ENCODE data around the gene GPC6. TPM values are rescaled to one million over a fixed set of nuclear protein-coding genes. Genes with fewer than 3 reads are reported as not detected.

GPC6 gene
- total and polyA plus RNA-seq, 2 donors (not counting 3 experiments of a cell fraction or from before 2014, with no cell fraction given) = 0.01 TPM; not detected in 1

- H3K9me1 ChIP-seq (replicated peaks; ENCODE audit: control insufficient read depth, extremely low read depth, insufficient read depth, low read length) = no peaks in the 10 kb centered on the region
- no peak for DNase-seq (ENCODE audit: low read depth, low spot score)
- no peak for FAIRE-seq
- no peak overlapping the region for H3K27ac ChIP-seq (ENCODE audit: insufficient read depth, low read depth, low read length)
- TF ChIP-seq JUN (IDR thresholded peaks at IDR 0.05; ENCODE audit: borderline replicate concordance, insufficient read depth, insufficient read length, low read depth) (no peak), FOS (IDR thresholded peaks at IDR 0.05; ENCODE audit: borderline replicate concordance, insufficient read depth, low read length) (no peak), POLR2A (IDR thresholded peaks at IDR 0.05; ENCODE audit: low read depth, low read length) (no peak), EZH2 (IDR thresholded peaks at IDR 0.05; ENCODE audit: borderline replicate concordance, low read depth, low read length, severe bottlenecking) (no peak), MYC (IDR thresholded peaks at IDR 0.05; ENCODE audit: low read depth, low read length) (no peak), MAX (IDR thresholded peaks at IDR 0.05; ENCODE audit: insufficient read depth, insufficient read length) (no peak), GATA2 (IDR thresholded peaks at IDR 0.05; ENCODE audit: insufficient read depth, insufficient read length, low read depth, low read length) (no peak), POLR2AphosphoS5 (IDR thresholded peaks at IDR 0.05; ENCODE audit: insufficient read depth, low read depth, low read length) (no peak), CTCF (IDR thresholded peaks at IDR 0.05; ENCODE audit: extremely low read depth in 1 of 2, insufficient read depth in 1 of 2, low read depth in 1 of 2, low read length in 2 of 2) (no peak)
- intact Hi-C loops (cut with micrococcal nuclease) (no loop called here), dilution Hi-C loops (cut with MboI; ENCODE audit: extremely low pct_ligation_motif_present, low sequenced_read_pairs) (no loop called here)
- H3K4me3 ChIP-seq (replicated peaks in 1 of 3; ENCODE audit: insufficient read depth in 1 of 3, low read depth in 1 of 3, low read length in 3 of 3) = no peak overlapping the region
- no peaks in the 10 kb centered on the region for H3K27me3 ChIP-seq (ENCODE audit: control insufficient read depth in 2 of 2, insufficient read depth in 2 of 2, low read length in 2 of 2)
- H2AFZ ChIP-seq (ENCODE audit: low read depth, low read length) = no peak overlapping the region
- no peaks in the 10 kb centered on the region for H3K79me2 ChIP-seq (ENCODE audit: control insufficient read depth, insufficient read depth, low read length)
- H3K4me2 ChIP-seq (ENCODE audit: insufficient read depth, low read length) = no peak overlapping the region
- H3K9ac ChIP-seq (replicated peaks; ENCODE audit: extremely low read depth, insufficient read depth, low read length) = no peak overlapping the region
- CTCF ChIA-PET = no interaction called here
- no TSS peak for BruUV-seq (replicated peaks)
- no peaks in the 10 kb centered on the region for H3K4me1 ChIP-seq (ENCODE audit: control insufficient read depth, extremely low read depth, insufficient read depth, low read length)
- H3K9me3 ChIP-seq (replicated peaks; ENCODE audit: control insufficient read depth, insufficient read depth, low read length) = no peaks in the 10 kb centered on the region
- no peaks in the 10 kb centered on the region for H3K36me3 ChIP-seq (ENCODE audit: control insufficient read depth in 2 of 2, extremely low read depth in 1 of 2, insufficient read depth in 2 of 2, low read length in 2 of 2)
- H4K20me1 ChIP-seq (replicated peaks; ENCODE audit: control insufficient read depth, extremely low read depth, insufficient read depth, low read length) = no peaks in the 10 kb centered on the region
- POLR2A ChIA-PET = no interaction called here
Observed at GRCh38 chr13:93862259-93862658, 635.7 kb downstream of the GPC6 start.

Measured in endothelial cell of umbilical vein (primary cell).